ENCODE measurements around the gene THOC2. TPM values are rescaled to one million over a fixed set of nuclear protein-coding genes. Genes with fewer than 3 reads are reported as not detected.

THOC2 gene
- total RNA-seq, 2 donors from 2014 or later = 48.0 to 76.2 TPM

DNA sequence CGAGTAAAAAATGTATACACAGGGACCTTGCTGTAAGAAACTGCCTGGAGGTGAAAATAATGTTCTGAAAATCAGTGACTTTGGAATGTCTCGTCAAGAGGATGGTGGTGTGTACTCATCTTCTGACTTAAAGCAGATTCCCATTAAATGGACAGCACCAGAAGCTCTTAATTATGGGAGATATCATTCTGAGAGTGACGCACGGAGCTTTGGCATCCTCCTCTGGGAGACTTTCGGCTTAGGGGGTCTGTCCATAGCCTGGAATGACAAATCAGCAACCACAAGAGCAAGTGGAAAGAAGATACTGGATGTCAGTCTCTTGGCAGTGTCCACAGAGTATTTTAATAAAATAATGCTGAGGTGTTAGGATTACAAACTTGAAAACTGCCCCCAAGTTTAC, 129.4 kb downstream of the THOC2 start:
- Histone ChIP-seq H3K4me1 (replicated peaks) (no peaks in the 10 kb centered on the region), H3K27me3 (replicated peaks; ENCODE audit: insufficient read depth) (no peaks in the 10 kb centered on the region), H3K4me3 (no peak overlapping the region), H3K27ac (no peak overlapping the region), H3K36me3 (no peaks in the 10 kb centered on the region), H3K9me3 (no peaks in the 10 kb centered on the region)
- WGBS = 91% methylated on average over 5 of the region's 5 CpGs
- DNase-seq (ENCODE audit: low spot score) = no peak
- no peak for TF ChIP-seq POLR2AphosphoS5 (IDR thresholded peaks at IDR 0.05)
- TF ChIP-seq, protein P1, sequence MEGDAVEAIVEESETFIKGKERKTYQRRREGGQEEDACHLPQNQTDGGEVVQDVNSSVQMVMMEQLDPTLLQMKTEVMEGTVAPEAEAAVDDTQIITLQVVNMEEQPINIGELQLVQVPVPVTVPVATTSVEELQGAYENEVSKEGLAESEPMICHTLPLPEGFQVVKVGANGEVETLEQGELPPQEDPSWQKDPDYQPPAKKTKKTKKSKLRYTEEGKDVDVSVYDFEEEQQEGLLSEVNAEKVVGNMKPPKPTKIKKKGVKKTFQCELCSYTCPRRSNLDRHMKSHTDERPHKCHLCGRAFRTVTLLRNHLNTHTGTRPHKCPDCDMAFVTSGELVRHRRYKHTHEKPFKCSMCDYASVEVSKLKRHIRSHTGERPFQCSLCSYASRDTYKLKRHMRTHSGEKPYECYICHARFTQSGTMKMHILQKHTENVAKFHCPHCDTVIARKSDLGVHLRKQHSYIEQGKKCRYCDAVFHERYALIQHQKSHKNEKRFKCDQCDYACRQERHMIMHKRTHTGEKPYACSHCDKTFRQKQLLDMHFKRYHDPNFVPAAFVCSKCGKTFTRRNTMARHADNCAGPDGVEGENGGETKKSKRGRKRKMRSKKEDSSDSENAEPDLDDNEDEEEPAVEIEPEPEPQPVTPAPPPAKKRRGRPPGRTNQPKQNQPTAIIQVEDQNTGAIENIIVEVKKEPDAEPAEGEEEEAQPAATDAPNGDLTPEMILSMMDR (IDR thresholded peaks at IDR 0.05) = no peak
- intact Hi-C loops (cut with DNase I) = no loop called here

DNA sequence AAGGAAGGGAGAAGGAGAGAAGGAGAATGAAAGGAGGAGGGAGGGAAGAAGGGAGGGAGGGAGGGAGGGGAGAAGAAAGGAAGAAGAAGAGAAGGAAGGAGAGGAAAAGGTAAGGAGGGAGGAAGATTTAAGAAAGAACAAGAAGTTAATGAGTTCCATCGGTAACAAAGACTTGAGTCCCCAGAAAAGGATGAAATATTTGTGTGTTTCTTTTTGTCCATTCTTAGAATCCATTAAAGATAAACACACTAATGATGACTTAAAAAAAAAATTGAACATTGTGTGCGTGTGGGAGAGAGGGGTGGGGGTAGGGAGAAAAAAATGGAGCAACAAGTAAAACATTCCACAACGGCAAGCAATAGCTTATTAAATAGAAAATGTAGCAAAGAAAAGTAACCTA, 131.4 kb downstream of the THOC2 start:
- no peak overlapping the region for H3K4me3 ChIP-seq
- H3K9me3 ChIP-seq = no peaks in the 10 kb centered on the region
- DNase-seq (ENCODE audit: low spot score) = no peak
- H3K27me3 ChIP-seq (replicated peaks; ENCODE audit: insufficient read depth) = no peaks in the 10 kb centered on the region
- TF ChIP-seq, protein P1 (IDR thresholded peaks at IDR 0.05) = no peak
- TF ChIP-seq POLR2A (IDR thresholded peaks at IDR 0.05) (no peak), POLR2AphosphoS5 (IDR thresholded peaks at IDR 0.05) (no peak)
- H3K27ac ChIP-seq = no peak overlapping the region
- no peaks in the 10 kb centered on the region for H3K4me1 ChIP-seq (replicated peaks)
- no peaks in the 10 kb centered on the region for H3K36me3 ChIP-seq
- WGBS = 78% methylated on average over 3 of the region's 3 CpGs
- intact Hi-C loops (cut with DNase I) = no loop called here

DNA sequence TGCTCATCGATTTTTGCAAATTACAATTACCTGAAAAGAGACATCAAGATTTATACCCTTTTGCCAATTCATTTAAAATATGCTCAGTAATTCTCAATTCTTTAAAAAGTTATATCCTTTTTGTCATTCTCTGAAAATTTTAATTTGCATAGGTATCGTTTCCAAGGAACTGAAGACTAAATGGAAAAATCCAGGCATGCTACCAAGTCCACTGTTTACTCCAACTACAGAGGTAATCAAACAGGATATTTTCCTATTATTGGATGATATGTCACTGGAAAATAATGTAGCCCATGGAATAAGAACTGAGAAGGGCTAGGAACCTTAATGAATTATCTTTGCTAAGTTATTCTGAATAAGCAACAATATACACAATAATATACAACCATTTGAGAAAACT, 132.7 kb downstream of the THOC2 start:
- TF ChIP-seq, protein P1 (IDR thresholded peaks at IDR 0.05) = no peak
- no peak for TF ChIP-seq POLR2A (IDR thresholded peaks at IDR 0.05)
- no peak for TF ChIP-seq POLR2AphosphoS5 (IDR thresholded peaks at IDR 0.05)
- no peaks in the 10 kb centered on the region for H3K27me3 ChIP-seq (replicated peaks; ENCODE audit: insufficient read depth)
- no peak for DNase-seq (ENCODE audit: low spot score)
- 82% methylated on average over 2 of the region's 2 CpGs for WGBS
- H3K36me3 ChIP-seq = no peaks in the 10 kb centered on the region
- no peaks in the 10 kb centered on the region for H3K9me3 ChIP-seq
- H3K4me3 ChIP-seq = no peak overlapping the region
- intact Hi-C loops (cut with DNase I) = no loop called here
- no peak overlapping the region for H3K27ac ChIP-seq
- H3K4me1 ChIP-seq (replicated peaks) = no peaks in the 10 kb centered on the region

DNA sequence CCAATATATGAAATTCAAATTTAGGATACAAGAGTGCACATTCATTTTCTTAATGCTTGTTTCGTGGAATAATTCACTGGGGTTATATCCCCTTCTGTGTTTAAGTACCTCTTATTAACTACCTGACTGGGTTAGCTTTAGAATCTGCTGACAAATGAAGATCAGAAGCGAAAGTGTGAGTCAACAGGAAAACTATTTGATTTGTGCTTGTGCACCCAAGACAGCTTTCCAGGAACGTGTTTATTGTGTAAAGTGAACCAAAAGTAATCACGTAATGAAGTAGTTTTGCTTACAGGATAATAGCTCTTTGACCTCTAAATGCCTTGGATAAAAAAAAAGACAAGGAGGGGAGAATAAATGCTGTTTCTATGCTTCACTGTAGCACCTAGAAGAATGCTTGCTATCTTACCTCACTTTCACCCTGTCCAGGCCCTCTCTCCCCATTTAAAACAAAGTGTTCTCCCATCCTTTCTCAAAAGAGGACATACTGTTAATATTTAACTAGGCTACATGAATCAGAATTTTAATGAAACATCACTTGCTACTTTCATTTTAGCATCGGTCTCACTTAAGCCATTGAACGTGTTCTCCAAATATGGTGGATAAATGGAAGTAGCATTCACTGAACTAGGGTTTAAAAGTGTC, 141.9 kb downstream of the THOC2 start:
- H3K4me3 ChIP-seq = no peak overlapping the region
- no peak for DNase-seq (ENCODE audit: low spot score)
- 38% methylated on average over 6 of the region's 6 CpGs for WGBS
- no peaks in the 10 kb centered on the region for H3K9me3 ChIP-seq
- TF ChIP-seq, protein P1 (IDR thresholded peaks at IDR 0.05) = no peak
- no peak for TF ChIP-seq POLR2AphosphoS5 (IDR thresholded peaks at IDR 0.05)
- TF ChIP-seq POLR2A (IDR thresholded peaks at IDR 0.05) = no peak
- H3K27me3 ChIP-seq (replicated peaks; ENCODE audit: insufficient read depth) = no peaks in the 10 kb centered on the region
- intact Hi-C loops (cut with DNase I) = no loop called here
- H3K27ac ChIP-seq = no peak overlapping the region
- H3K36me3 ChIP-seq = no peaks in the 10 kb centered on the region
- no peaks in the 10 kb centered on the region for H3K4me1 ChIP-seq (replicated peaks)

DNA sequence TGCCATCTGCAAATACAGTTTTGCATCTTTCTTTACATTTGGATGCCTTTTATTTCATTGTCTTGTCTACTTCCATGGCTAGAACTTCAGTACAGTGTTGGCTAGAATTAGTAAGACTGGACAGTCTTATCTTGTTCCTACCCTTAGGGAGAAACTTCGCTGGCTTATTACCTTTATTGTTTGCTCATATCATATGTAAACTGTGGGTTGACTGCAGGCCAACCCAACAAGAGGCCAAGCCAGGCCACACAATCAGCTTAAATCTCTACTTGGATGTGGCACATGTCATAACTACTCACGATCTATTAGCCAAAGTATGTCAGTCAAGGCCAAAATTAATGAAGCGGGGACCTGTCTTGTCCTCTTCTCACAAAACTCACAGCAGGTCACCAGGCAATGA, 144.1 kb downstream of the THOC2 start:
- 72% methylated on average over 3 of the region's 3 CpGs for WGBS
- H3K4me3 ChIP-seq = no peak overlapping the region

More for the DNA sequence above, 144.1 kb downstream of the THOC2 start:
- no peaks in the 10 kb centered on the region for H3K36me3 ChIP-seq
- H3K27me3 ChIP-seq (replicated peaks; ENCODE audit: insufficient read depth) = no peaks in the 10 kb centered on the region
- intact Hi-C loops (cut with DNase I) = no loop called here
- no peak overlapping the region for H3K27ac ChIP-seq
- TF ChIP-seq POLR2AphosphoS5 (IDR thresholded peaks at IDR 0.05) (no peak), POLR2A (IDR thresholded peaks at IDR 0.05) (no peak)
- TF ChIP-seq, protein P1 (IDR thresholded peaks at IDR 0.05) = no peak
- H3K9me3 ChIP-seq = no peaks in the 10 kb centered on the region
- no peak for DNase-seq (ENCODE audit: low spot score)
- no peaks in the 10 kb centered on the region for H3K4me1 ChIP-seq (replicated peaks)

Data from prostate gland (tissue), 2 donors.